GM12878 (cell line): ENCODE results near the gene ACTR5. TPM values are rescaled to one million over a fixed set of nuclear protein-coding genes. Genes with fewer than 3 reads are reported as not detected.

Experiments used
- ATAC-seq: fragments of 200-7000 bp; cut with Tn5 transposase; 3 replicates; pipeline ENCODE4 v1.9.1; 2020; ENCODE audit warnings: mild to moderate bottlenecking, moderate library complexity
- BruUV-seq: library from RNA; stranded (reverse); fragments of 400-500 nt; replicated peaks from 2 replicates; lab custom pipeline; 2021; lab: Mats Ljungman, UMichigan
- CTCF ChIA-PET: fragments of 300-600 bp; sonication (Branson Sonifier 250); formaldehyde crosslinking; extraction: SDS; loops from one replicate; lab custom pipeline; 2021; ENCODE audit warnings: inconsistent platforms; lab: Yijun Ruan, JAX
- POLR2A ChIA-PET: fragments of 350-600 bp; formaldehyde crosslinking; extraction: SDS; loops from one replicate; lab custom pipeline; 2021; ENCODE audit warnings: inconsistent platforms; lab: Charles Lee
- RAD21 ChIA-PET: fragments of 300-600 bp; sonication (Branson Sonifier 250); formaldehyde crosslinking; loops from one replicate; lab custom pipeline; 2023; ENCODE audit warnings: antibody characterized with exemption; ENCODE audit not compliant: unreplicated experiment; lab: Charles Lee
- SMC1A ChIA-PET: fragments of 300-600 bp; sonication (Branson Sonifier 250); formaldehyde crosslinking; loops from one replicate; lab custom pipeline; 2023; ENCODE audit not compliant: unreplicated experiment, uncharacterized antibody; lab: Charles Lee
- DNase-seq: peaks from one replicate; pipeline ENCODE4 v3.0.0-alpha.2; 2011; ENCODE audit warnings: low read depth, low spot score
- FAIRE-seq: peaks from 3 replicates; lab custom pipeline; 2011; peaks lifted over from hg19 to GRCh38; lab: Jason Lieb, UNC
- H2AFZ ChIP-seq: 2 replicates; pipeline ENCODE4 v1.6.0; 2011; ENCODE audit warnings: low read depth, low read length, control low read depth; ENCODE audit not compliant: control insufficient read depth
- H3K27ac ChIP-seq: 2 replicates; pipeline ENCODE4 v1.5.1; 2011; ENCODE audit warnings: control low read depth; ENCODE audit not compliant: control insufficient read depth, insufficient read depth
- H3K27me3 ChIP-seq, 2 experiments: replicated peaks in 1 of 2; 2 replicates each; pipeline versions ENCODE4 v1.6.0 to v1.6.1; 2011; ENCODE audit warnings: low read length in 1 of 2; ENCODE audit not compliant: control insufficient read depth in 2 of 2, insufficient read depth in 2 of 2
- H3K36me3 ChIP-seq, 2 experiments: 2 replicates each; pipeline ENCODE4 v1.5.1; 2011; ENCODE audit warnings: low read length in 1 of 2; ENCODE audit not compliant: control insufficient read depth in 2 of 2, insufficient read depth in 2 of 2
- H3K4me1 ChIP-seq: 2 replicates; pipeline ENCODE4 v1.6.1; 2011; ENCODE audit warnings: mild to moderate bottlenecking, low read length, moderate library complexity, mixed read lengths; ENCODE audit not compliant: control insufficient read depth, insufficient read depth
- H3K4me2 ChIP-seq: 2 replicates; pipeline ENCODE4 v1.6.0; 2011; ENCODE audit warnings: control low read depth; ENCODE audit not compliant: control insufficient read depth, insufficient read depth
- H3K4me3 ChIP-seq: fragments of 200-600 bp; sonication (generic); 2 replicates; pipeline ENCODE4 v1.5.1; 2016
- H3K79me2 ChIP-seq: 2 replicates; pipeline ENCODE4 v1.6.0; 2011; ENCODE audit warnings: low read length; ENCODE audit not compliant: control insufficient read depth, insufficient read depth
- H3K9ac ChIP-seq: 2 replicates; pipeline ENCODE4 v1.8.0; 2011; ENCODE audit warnings: low read length, control low read depth, mixed read lengths; ENCODE audit not compliant: control insufficient read depth, insufficient read depth
- H3K9me3 ChIP-seq: replicated peaks from 3 replicates; pipeline ENCODE4 v1.5.1; 2011; ENCODE audit warnings: mild to moderate bottlenecking, low read length; ENCODE audit not compliant: control insufficient read depth, insufficient read depth
- H4K20me1 ChIP-seq: 2 replicates; pipeline ENCODE4 v1.6.0; 2011; ENCODE audit not compliant: control insufficient read depth, insufficient read depth
- CUX1 ChIP-seq: IDR thresholded peaks from 2 replicates; pipeline ENCODE4 v1.6.1; 2012; ENCODE audit warnings: improper control_type of control experiment, low read depth, low read length; ENCODE audit not compliant: insufficient replicate concordance
- NRF1 ChIP-seq: conservative IDR thresholded peaks from 2 replicates; pipeline ENCODE4 v1.6.1; 2011; ENCODE audit warnings: mild to moderate bottlenecking, low read depth, low read length, improper control_type of control experiment
- PML ChIP-seq: IDR thresholded peaks from 2 replicates; pipeline ENCODE4 v1.6.1; 2012; ENCODE audit warnings: low read length, inconsistent platforms
- ZNF384 ChIP-seq: IDR thresholded peaks from 2 replicates; pipeline ENCODE4 v1.6.1; 2012; ENCODE audit warnings: low read depth, mild to moderate bottlenecking, low read length, improper control_type of control experiment, borderline replicate concordance
- WGBS: methylation state at CpG from one replicate; pipeline ENCODE4 v1.1.6; 2016; ENCODE audit warnings: low lambda C conversion rate; ENCODE audit not compliant: insufficient replicate concordance, insufficient coverage; ENCODE audit errors: missing lambda C conversion rate; 5-methylcytosine and 5-hydroxymethylcytosine counted together
- in situ Hi-C: fragments of 300-500 bp; cut with MboI; formaldehyde crosslinking; loops from 9 replicates; pipeline ENCODE4 v1.14.3; 2018; ENCODE audit warnings: mixed read lengths
- intact Hi-C: fragments of 100-400 bp; cut with micrococcal nuclease; formaldehyde crosslinking; loops from one replicate; pipeline ENCODE4 v1.14.2; 2022; ENCODE audit not compliant: unreplicated experiment
- polyA plus RNA-seq, 11 experiments: library from polyadenylated mRNA; depleted of rRNA in 4 of 11; unstranded in 6 of 11; stranded (reverse) in 5 of 11; fragments of >200 nt; fragmentation: Nextera tagmentation in 4 of 11; fragmentation: Illumina TruSeq in 1 of 11; extraction: Ambion mirVana in 4 of 11; extraction: Trizol in 1 of 11; gene quantifications; 1 replicate in 1 of 11; 2 replicates in 10 of 11; pipeline versions ENCODE4 v1.2.1 to v1.2.3, GENCODE V29; 2011 to 2016; ENCODE audit warnings: inconsistent platforms in 2 of 11, missing spikeins in 2 of 11, low read depth in 1 of 11
- total RNA-seq, 4 experiments: library from RNA; depleted of rRNA in 3 of 4; stranded (reverse); fragments of >200 nt in 3 of 4; fragmentation: Illumina TruSeq in 1 of 4; extraction: Trizol in 1 of 4; gene quantifications; 2 replicates each; pipeline versions ENCODE4 v1.2.1 to v1.2.3, GENCODE V29; 2013 to 2021

ACTR5 gene
- total and polyA plus RNA-seq, 10 of the 15 experiments (the other 5 are each of a cell fraction or from before 2014, with no cell fraction given) = 0.52 to 14.7 (median 8.8) TPM

- H3K27me3 ChIP-seq = peaks cover 30 to 58% of the 10 kb centered on the region in 2 experiments
- no peaks in the 10 kb centered on the region for H3K36me3 ChIP-seq
- no TSS peak for BruUV-seq
- no peak for ATAC-seq
- SMC1A ChIA-PET = interaction anchor here (0.8 to 1.0 kb wide), 2 partner anchors 21 to 163 kb away, joined by 3 read pairs; no protein-coding TSS in a partner anchor
- H3K79me2 ChIP-seq = no peaks in the 10 kb centered on the region
- peaks cover 7% of the 10 kb centered on the region; the same call in 2 of the 3 replicates for H3K9me3 ChIP-seq
- peaks cover 10% of the 10 kb centered on the region for H3K4me1 ChIP-seq
- POLR2A ChIA-PET = no interaction called here
- no peak overlapping the region for H3K4me3 ChIP-seq
- 29% methylated on average over 40 of the region's 41 CpGs for WGBS
- TF ChIP-seq NRF1 (no peak), CUX1 (no peak), ZNF384 (no peak), PML (no peak)
- FAIRE-seq = no peak
- DNase-seq = no peak
- in situ Hi-C loops = no loop called here
- H3K9ac ChIP-seq = no peak overlapping the region
- RAD21 ChIA-PET = interaction anchor here (1.3 kb wide), 1 partner anchor 163 kb away, joined by 3 read pairs; no protein-coding TSS in a partner anchor
- no peaks in the 10 kb centered on the region for H4K20me1 ChIP-seq
- no peak overlapping the region for H2AFZ ChIP-seq
- H3K27ac ChIP-seq = no peak overlapping the region
- intact Hi-C loops = loop anchor here (2.0 kb wide), 1 partner anchor 84 kb away; no protein-coding TSS in a partner anchor
- no peak overlapping the region; the same call in 1 of the 2 replicates for H3K4me2 ChIP-seq
- CTCF ChIA-PET = interaction anchor here (0.5 to 2.3 kb wide), 7 partner anchors 20 to 265 kb away, joined by 3 to 8 read pairs (median 5); no protein-coding TSS in a partner anchor
Measured at GRCh38 chr20:38730167-38730988, 17.9 kb upstream of the ACTR5 start.
